SK-N-SH (cell line): Measurements from ENCODE around the gene SIRPB2. TPM values are rescaled to one million over a fixed set of nuclear protein-coding genes. Genes with fewer than 3 reads are reported as not detected.

ENCODE experiments used
- CTCF ChIA-PET: fragments of 300-600, 350-600 bp; formaldehyde crosslinking; extraction: SDS; loops from one replicate; lab custom pipeline; 2021; lab: Yijun Ruan, JAX
- POLR2A ChIA-PET: fragments of 350-600 bp; sonication (Branson Sonifier 250); formaldehyde crosslinking; extraction: SDS; loops from one replicate; lab custom pipeline; 2020; ENCODE audit warnings: antibody characterized with exemption, inconsistent platforms; lab: Yijun Ruan, JAX
- DNase-seq: peaks from one replicate; pipeline ENCODE4 v3.0.0; 2012
- H2AFZ ChIP-seq: fragments of 200-600 bp; sonication (generic); 2 replicates; pipeline ENCODE4 v1.8.1; 2016; ENCODE audit warnings: antibody characterized with exemption, mild to moderate bottlenecking, low read depth
- H3F3A ChIP-seq: fragments of 200-600 bp; sonication (generic); replicated peaks from 2 replicates; pipeline ENCODE3; 2016; ENCODE audit warnings: antibody characterized with exemption, mild to moderate bottlenecking; ENCODE audit not compliant: insufficient read depth
- H3K27ac ChIP-seq, 2 experiments: fragments of 200-500 bp in 1 of 2; fragments of 200-600 bp in 1 of 2; sonication (Bioruptor generic) in 1 of 2; sonication (generic), shearing (Covaris generic) in 1 of 2; 2 replicates each; pipeline versions ENCODE4 v1.5.1 to v1.6.1; 2014 to 2016; ENCODE audit warnings: low read depth in 2 of 2, inconsistent platforms in 1 of 2, low read length in 1 of 2, mild to moderate bottlenecking in 1 of 2, mixed read lengths in 1 of 2
- H3K27me3 ChIP-seq: fragments of 200-600 bp; sonication (generic), shearing (Covaris generic); 2 replicates; pipeline ENCODE4 v1.6.1; 2016; ENCODE audit warnings: mixed run types; ENCODE audit not compliant: insufficient read depth
- H3K36me3 ChIP-seq, 2 experiments: fragments of 200-500 bp in 1 of 2; fragments of 200-600 bp in 1 of 2; sonication (Bioruptor generic) in 1 of 2; sonication (generic) in 1 of 2; replicated peaks in 1 of 2; 2 replicates each; pipeline versions ENCODE3 to v1.5.1; 2014 to 2016; ENCODE audit warnings: low read length in 1 of 2, mild to moderate bottlenecking in 1 of 2; ENCODE audit not compliant: insufficient read depth in 2 of 2, control insufficient read depth in 1 of 2
- H3K4me1 ChIP-seq, 2 experiments: fragments of 200-500 bp in 1 of 2; fragments of 200-600 bp in 1 of 2; sonication (Bioruptor generic) in 1 of 2; sonication (generic), shearing (Covaris generic) in 1 of 2; 2 replicates each; pipeline versions ENCODE4 v1.5.1 to v1.6.1; 2014 to 2016; ENCODE audit warnings: low read depth in 1 of 2, low read length in 1 of 2, mixed run types in 1 of 2; ENCODE audit not compliant: insufficient read depth in 2 of 2, control insufficient read depth in 1 of 2
- H3K4me2 ChIP-seq: fragments of 200-600 bp; sonication (generic), shearing (Covaris generic); 2 replicates; pipeline ENCODE4 v1.6.1; 2017; ENCODE audit warnings: mixed run types
- H3K4me3 ChIP-seq, 2 experiments: fragments of 200-500 bp in 1 of 2; fragments of 200-600 bp in 1 of 2; sonication (Bioruptor generic) in 1 of 2; sonication (generic), shearing (Covaris generic) in 1 of 2; 2 replicates each; pipeline versions ENCODE4 v1.5.1 to v1.8.1; 2014 to 2016; ENCODE audit warnings: low read depth in 2 of 2, inconsistent platforms in 1 of 2, low read length in 1 of 2, mild to moderate bottlenecking in 1 of 2, mixed read lengths in 1 of 2, moderate library complexity in 1 of 2
- H3K79me2 ChIP-seq: fragments of 200-600 bp; sonication (generic); 2 replicates; pipeline ENCODE4 v1.8.1; 2017; ENCODE audit warnings: mild to moderate bottlenecking; ENCODE audit not compliant: insufficient read depth
- H3K9ac ChIP-seq: fragments of 200-600 bp; sonication (generic); 2 replicates; pipeline ENCODE4 v1.6.1; 2017; ENCODE audit warnings: mixed run types
- H3K9me2 ChIP-seq: fragments of 200-600 bp; sonication (generic); 2 replicates; pipeline ENCODE4 v1.6.1; 2017; ENCODE audit warnings: mixed run types
- H3K9me3 ChIP-seq: fragments of 200-600 bp; sonication (generic); 2 replicates; pipeline ENCODE4 v1.6.1; 2017; ENCODE audit warnings: mixed run types, mild to moderate bottlenecking, moderate library complexity
- H4K20me1 ChIP-seq: fragments of 200-600 bp; sonication (generic); 2 replicates; pipeline ENCODE4 v1.6.1; 2017; ENCODE audit warnings: mild to moderate bottlenecking, mixed run types; ENCODE audit not compliant: insufficient read depth
- CHD2 ChIP-seq: fragments of 150-350 bp; IDR thresholded peaks from 2 replicates; pipeline ENCODE4 v1.6.1; 2018; ENCODE audit warnings: low read length; ENCODE audit not compliant: partially characterized antibody
- EP300 ChIP-seq, 2 experiments: IDR thresholded peaks; 2 replicates each; pipeline versions ENCODE4 v1.4.0 to v1.6.1; 2012; ENCODE audit warnings: borderline replicate concordance in 1 of 2, low read depth in 1 of 2, low read length in 1 of 2
- GABPA ChIP-seq: IDR thresholded peaks from 2 replicates; pipeline ENCODE4 v1.4.0; 2012; ENCODE audit warnings: low read depth, mild to moderate bottlenecking
- GATA2 ChIP-seq: sonication (generic); formaldehyde crosslinking; IDR thresholded peaks from 2 replicates; pipeline ENCODE4 v1.5.0; 2020; ENCODE audit warnings: mild to moderate bottlenecking, missing genetic modification reagents
- MAX ChIP-seq: IDR thresholded peaks from 2 replicates; pipeline ENCODE4 v1.4.0; 2012; ENCODE audit warnings: low read depth
- NRF1 ChIP-seq: IDR thresholded peaks from 2 replicates; pipeline ENCODE4 v1.6.1; 2012; ENCODE audit warnings: low read depth, mild to moderate bottlenecking, low read length
- PBX3 ChIP-seq: IDR thresholded peaks from 2 replicates; pipeline ENCODE4; 2012
- RCOR1 ChIP-seq: fragments of 150-350 bp; IDR thresholded peaks from 2 replicates; pipeline ENCODE4 v1.6.1; 2017; ENCODE audit warnings: antibody characterized with exemption, low read length
- REST ChIP-seq: IDR thresholded peaks from 2 replicates; pipeline ENCODE4 v1.6.1; 2012; ENCODE audit warnings: mild to moderate bottlenecking, low read depth, low read length, moderate library complexity
- SMC3 ChIP-seq: IDR thresholded peaks from 2 replicates; pipeline ENCODE4 v1.6.1; 2012; ENCODE audit warnings: low read depth, low read length, improper control_type of control experiment
- TCF12 ChIP-seq: IDR thresholded peaks from 2 replicates; pipeline ENCODE4 v1.4.0; 2012
- ZBTB33 ChIP-seq: IDR thresholded peaks from 2 replicates; pipeline ENCODE4 v1.4.0; 2012; ENCODE audit warnings: low read depth, borderline replicate concordance
- WGBS: methylation state at CpG from one replicate; pipeline ENCODE4 v1.1.6; 2017; ENCODE audit warnings: low lambda C conversion rate; 5-methylcytosine and 5-hydroxymethylcytosine counted together
- polyA plus RNA-seq, 3 experiments: library from polyadenylated mRNA; depleted of rRNA; stranded (reverse); fragments of >200 nt; gene quantifications; 2 replicates each; pipeline ENCODE4 v1.2.3, GENCODE V29; 2012

SIRPB2 gene
- polyA plus RNA-seq, 1 of the 3 experiments (the other 2 are of a cell fraction), result not detected

GRCh38 chr20:1524004-1524403 is 32.8 kb upstream of the SIRPB2 start:
- Histone ChIP-seq H3K36me3 (no peaks in the 10 kb centered on the region), H3K27me3 (no peaks in the 10 kb centered on the region; the same call in 1 of the 2 replicates), H2AFZ (no peak overlapping the region), H3K4me2 (no peak overlapping the region), H3K27ac (no peak overlapping the region), H3K9me3 (no peaks in the 10 kb centered on the region; the same call in 1 of the 2 replicates), H3K9ac (no peak overlapping the region), H3K9me2 (0 out of 2 replicates have a peak, but pooled peaks cover 3% of the 10 kb centered on the region), H3K79me2 (no peaks in the 10 kb centered on the region), H3K4me1 (no peaks in the 10 kb centered on the region)
- CTCF ChIA-PET, result no interaction called here
- POLR2A ChIA-PET, result no interaction called here
- no peak for DNase-seq
- 49% methylated on average over 4 of the region's 4 CpGs for WGBS
- TF ChIP-seq RCOR1 (no peak), ZBTB33 (no peak), MAX (no peak), CHD2 (no peak), TCF12 (no peak), GATA2 (CRISPR knock-in tag) (no peak), PBX3 (no peak), REST (no peak), GABPA (no peak), EP300 (IDR thresholded peaks at IDR 0.05; ENCODE audit: borderline replicate concordance in 1 of 2, low read depth in 1 of 2, low read length in 1 of 2) (no peak), NRF1 (no peak), SMC3 (no peak)
- TF ChIP-seq, all 33 proteins: peak for 0
- no peaks in the 10 kb centered on the region for H3F3A ChIP-seq
- no peak overlapping the region for H3K4me3 ChIP-seq
- H4K20me1 ChIP-seq, result no peaks in the 10 kb centered on the region
